Transverse colon (tissue), 4 donors: ENCODE data around the gene SLC9A4. TPM values are rescaled to one million over a fixed set of nuclear protein-coding genes. Genes with fewer than 3 reads are reported as not detected.
"Not testable (repeated sequence)": the region's sequence is repeated elsewhere in the genome, so short reads cannot be mapped to it uniquely, and the experiment has no call there.

Experiments used
- DNase-seq: peaks from one replicate; pipeline ENCODE4 v3.0.0-alpha.2; 2019
- H3K27ac ChIP-seq, 4 donors: fragments of 200-600 bp; sonication (generic); 2 replicates each; pipeline ENCODE4 v1.5.1; 2016 to 2018; ENCODE audit warnings: inconsistent platforms in 4 of 4
- H3K27me3 ChIP-seq: fragments of 200-600 bp; sonication (generic); 2 replicates; pipeline ENCODE4 v1.5.1; 2017; ENCODE audit warnings: inconsistent platforms
- H3K36me3 ChIP-seq, 4 donors: fragments of 200-600 bp; sonication (generic); 2 replicates each; pipeline ENCODE4 v1.5.1; 2017 to 2019; ENCODE audit warnings: inconsistent platforms in 4 of 4
- H3K4me1 ChIP-seq, 4 donors: fragments of 200-600 bp; sonication (generic); 2 replicates each; pipeline ENCODE4 v1.5.1; 2017 to 2020; ENCODE audit warnings: inconsistent platforms in 4 of 4
- H3K4me3 ChIP-seq, 4 donors: fragments of 200-600 bp; sonication (generic); 1 replicate in 1 of 4; 2 replicates in 3 of 4; pipeline versions ENCODE4 v1.5.1 to v1.6.1; 2017 to 2019; ENCODE audit warnings: inconsistent platforms in 4 of 4
- H3K9me3 ChIP-seq, 2 donors: fragments of 200-600 bp; sonication (generic); 2 replicates each; pipeline ENCODE4 v1.5.1; 2017 to 2019; ENCODE audit warnings: inconsistent platforms in 2 of 2
- CTCF ChIP-seq, 5 experiments: fragments of 200-600 bp in 3 of 5; fragments of 450-650 bp in 2 of 5; sonication (generic) in 3 of 5; IDR thresholded peaks; 1 replicate in 2 of 5; 2 replicates in 3 of 5; pipeline ENCODE4 v1.5.1; 2016 to 2017; ENCODE audit warnings: antibody characterized with exemption in 5 of 5, inconsistent platforms in 3 of 5, mild to moderate bottlenecking in 2 of 5, moderate library complexity in 1 of 5
- EP300 ChIP-seq: sonication (generic); formaldehyde crosslinking; IDR thresholded peaks from one replicate; pipeline ENCODE4 v1.6.1; 2017; ENCODE audit warnings: antibody characterized with exemption, low read depth
- POLR2A ChIP-seq: fragments of 450-650 bp; IDR thresholded peaks from one replicate; pipeline ENCODE4 v1.6.1; 2016; ENCODE audit warnings: antibody characterized with exemption, mild to moderate bottlenecking, moderate library complexity
- POLR2AphosphoS5 ChIP-seq, 3 donors: sonication (generic); formaldehyde crosslinking; IDR thresholded peaks; one replicate each; pipeline ENCODE4 v1.6.1; 2016; ENCODE audit warnings: antibody characterized with exemption in 3 of 3
- WGBS, 2 donors: methylation state at CpG; one replicate each; pipeline ENCODE4 v1.1.5; 2018; ENCODE audit warnings: low coverage in 1 of 2; 5-methylcytosine and 5-hydroxymethylcytosine counted together
- in situ Hi-C, 4 donors: fragments of 200-750 bp; cut with MboI; loops; one replicate each; pipeline versions ENCODE4 v1.15.0 to v1.15.1; 2017; ENCODE audit warnings: low sequenced_read_pairs in 3 of 4, low pct_ligation_motif_present in 1 of 4, low pct_unique_long_range_greater_than_20kb in 1 of 4
- intact Hi-C: fragments of 100-400 bp; cut with DNase I; formaldehyde crosslinking; loops from one replicate; pipeline ENCODE4 v1.15.1; 2023; ENCODE audit warnings: low total_unique reads
- total RNA-seq, 4 donors: library from RNA; depleted of rRNA; stranded (reverse); fragments of >200 nt; gene quantifications; one replicate each; pipeline ENCODE4 v1.1.0, GENCODE V29; 2016

SLC9A4 gene
- total RNA-seq, 4 donors from 2014 or later, result not detected

- DNase-seq, result no peak
- Histone ChIP-seq H3K36me3 (no peaks in the 10 kb centered on the region), H3K27me3 (no peaks in the 10 kb centered on the region), H3K4me1 (no peaks in the 10 kb centered on the region), H3K27ac (no peak overlapping the region), H3K4me3 (no peak overlapping the region), H3K9me3 (peaks cover 7 to 10% of the 10 kb centered on the region in 2 donors)
- WGBS, 2 donors, result 90% methylated on average over 2 of the region's 2 CpGs; no CpG with 5 or more reads in 1 of the 2 donors
- in situ Hi-C loops (no loop called here), intact Hi-C loops (no loop called here)
- TF ChIP-seq CTCF (IDR thresholded peaks at IDR 0.05) (no peak), POLR2A (no peak), POLR2AphosphoS5 (IDR thresholded peaks at IDR 0.05) (no peak), EP300 (no peak)
Observed at GRCh38 chr2:102550151-102550550, 77.1 kb downstream of the SLC9A4 start.

GRCh38 chr2:102551329-102552096, 78.5 kb downstream of the SLC9A4 start:
- H3K4me1 ChIP-seq, result no peaks in the 10 kb centered on the region
- no peak overlapping the region for H3K27ac ChIP-seq
- in situ Hi-C loops, result no loop called here
- DNase-seq, result no peak
- no peaks in the 10 kb centered on the region for H3K27me3 ChIP-seq
- WGBS, 2 donors, result 78 to 86% methylated on average over 2 of the region's 2 CpGs
- intact Hi-C loops, result no loop called here
- H3K36me3 ChIP-seq, result no peaks in the 10 kb centered on the region
- H3K9me3 ChIP-seq, result peaks cover 7 to 10% of the 10 kb centered on the region in 2 donors
- TF ChIP-seq POLR2AphosphoS5 (IDR thresholded peaks at IDR 0.05) (no peak), EP300 (no peak), POLR2A (no peak), CTCF (IDR thresholded peaks at IDR 0.05) (no peak)
- no peak overlapping the region for H3K4me3 ChIP-seq

DNA sequence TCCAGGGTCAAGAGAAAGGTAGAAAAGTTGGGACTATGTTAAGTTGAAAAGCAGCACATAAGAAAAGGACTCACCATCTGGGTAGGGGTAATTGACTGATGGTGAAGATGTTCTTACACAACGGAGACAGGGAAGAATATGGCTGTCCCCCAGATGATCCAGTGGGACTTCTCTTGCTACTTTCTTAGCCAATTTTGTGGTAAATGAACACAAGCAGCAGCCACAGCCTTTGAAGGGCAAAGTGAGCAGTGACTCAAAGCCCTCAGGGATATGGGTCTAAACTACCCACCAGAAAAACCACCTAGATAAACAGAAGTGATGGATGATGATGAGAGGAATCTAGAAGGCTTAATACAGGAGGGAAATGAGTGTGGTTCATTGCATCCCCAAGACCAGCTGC, 80.6 kb downstream of the SLC9A4 start:
- Histone ChIP-seq H3K36me3 (no peaks in the 10 kb centered on the region), H3K4me3 (no peak overlapping the region), H3K27ac (no peak overlapping the region), H3K9me3 (peaks cover 5 to 10% of the 10 kb centered on the region in 2 donors), H3K4me1 (no peaks in the 10 kb centered on the region), H3K27me3 (no peaks in the 10 kb centered on the region)
- no peak for TF ChIP-seq CTCF (IDR thresholded peaks at IDR 0.05)
- TF ChIP-seq POLR2AphosphoS5 (IDR thresholded peaks at IDR 0.05), result no peak
- no peak for TF ChIP-seq POLR2A
- TF ChIP-seq EP300, result no peak
- no peak for DNase-seq
- intact Hi-C loops, result no loop called here
- in situ Hi-C loops, result no loop called here
- 0 to 29% methylated on average over 1 of the region's 1 CpG for WGBS, 2 donors

DNA sequence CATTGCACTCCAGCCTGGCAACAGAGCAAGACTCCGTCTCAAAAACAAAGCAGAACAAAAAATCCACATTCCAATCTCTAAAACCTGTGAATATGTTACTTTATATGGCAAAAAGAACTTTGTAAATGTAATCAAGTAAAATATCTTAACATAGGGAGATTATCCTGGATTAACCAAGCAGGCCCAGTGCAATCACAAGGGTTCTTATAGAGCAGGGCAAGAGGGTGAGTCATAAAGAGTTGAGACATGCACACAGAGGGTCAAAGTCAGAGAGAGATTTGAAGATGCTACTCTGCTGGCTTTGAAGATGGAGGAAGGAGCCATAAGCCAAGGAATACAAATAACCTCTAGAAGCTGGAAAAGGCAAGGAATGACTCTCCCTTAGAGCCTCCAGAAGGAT, 85.4 kb downstream of the SLC9A4 start:
- H3K4me1 ChIP-seq, result no peaks in the 10 kb centered on the region
- no peak overlapping the region for H3K4me3 ChIP-seq
- no peaks in the 10 kb centered on the region for H3K36me3 ChIP-seq
- H3K27me3 ChIP-seq, result no peaks in the 10 kb centered on the region
- no peak for TF ChIP-seq EP300
- in situ Hi-C loops, result no loop called here
- DNase-seq, result no peak
- no peak overlapping the region for H3K27ac ChIP-seq
- WGBS, 2 donors, result 83 to 86% methylated on average over 1 of the region's 1 CpG
- H3K9me3 ChIP-seq, result no peaks in the 10 kb centered on the region
- intact Hi-C loops, result no loop called here

- H3K27ac ChIP-seq, in situ Hi-C loops, H3K36me3 ChIP-seq, H3K27me3 ChIP-seq, H3K9me3 ChIP-seq, H3K4me3 ChIP-seq, H3K4me1 ChIP-seq, intact Hi-C loops, DNase-seq: not testable (repeated sequence)
- WGBS, 2 donors, result 76 to 100% methylated on average over 1 of the region's 1 CpG
Observed at GRCh38 chr2:102562542-102562941, 89.5 kb downstream of the SLC9A4 start.
